Measurements from ENCODE around the gene TEX19. TPM values are rescaled to one million over a fixed set of nuclear protein-coding genes. Genes with fewer than 3 reads are reported as not detected.

Gene TEX19
- total RNA-seq, 1 donor from 2014 or later: 0.14 TPM

- intact Hi-C loops (cut with micrococcal nuclease): no loop called here
Observed at GRCh38 chr17:82406131-82406671, 47.2 kb downstream of the TEX19 start.

- intact Hi-C loops (cut with micrococcal nuclease): no loop called here
Observed at GRCh38 chr17:82407255-82407654, 48.2 kb downstream of the TEX19 start.

GRCh38 chr17:82408288-82408937, 49.4 kb downstream of the TEX19 start:
- intact Hi-C loops (cut with micrococcal nuclease): no loop called here

- intact Hi-C loops (cut with micrococcal nuclease): no loop called here
Observed at GRCh38 chr17:82408938-82409318, 49.9 kb downstream of the TEX19 start.

GRCh38 chr17:82410014-82410716, 51.1 kb downstream of the TEX19 start:
- intact Hi-C loops (cut with micrococcal nuclease): loop anchor here (10.0 kb wide), 3 partner anchors 85 to 175 kb away; no protein-coding TSS in a partner anchor

- intact Hi-C loops (cut with micrococcal nuclease): loop anchor here (10.0 kb wide), 3 partner anchors 83 to 177 kb away; no protein-coding TSS in a partner anchor
Observed at GRCh38 chr17:82411396-82412053, 52.5 kb downstream of the TEX19 start.

- intact Hi-C loops (cut with micrococcal nuclease): loop anchor here (10.0 kb wide), 3 partner anchors 83 to 177 kb away; no protein-coding TSS in a partner anchor
Observed at GRCh38 chr17:82412081-82412480, 53.0 kb downstream of the TEX19 start.

- intact Hi-C loops (cut with micrococcal nuclease): loop anchor here (10.0 kb wide), 3 partner anchors 82 to 178 kb away; no protein-coding TSS in a partner anchor
Observed at GRCh38 chr17:82412535-82413520, 53.8 kb downstream of the TEX19 start.

Other genes starting within 250 kb of the TEX19 start
- 59.0 and 60.1 TPM in 2 replicates for gene CCDC57, start 146.4 kb upstream of the TEX19 start, total RNA-seq
- 109 and 115 TPM in 2 replicates for gene SLC16A3, start 130.2 kb upstream of the TEX19 start, total RNA-seq
- gene CSNK1D, start 85.5 kb upstream of the TEX19 start, total RNA-seq: 127 and 128 TPM in 2 replicates
- gene CD7, start 41.6 kb upstream of the TEX19 start, total RNA-seq: 184 and 198 TPM in 2 replicates
- 3.4 and 4.0 TPM in 2 replicates for gene SECTM1, start 25.5 kb upstream of the TEX19 start, total RNA-seq
- gene UTS2R, start 12.5 kb downstream of the TEX19 start, total RNA-seq: 0.16 TPM in 1 of 2 replicates, not detected in the other
- gene HEXD, start 59.1 kb downstream of the TEX19 start, total RNA-seq: 47.3 and 51.1 TPM in 2 replicates
- gene OGFOD3, start 59.3 kb downstream of the TEX19 start, total RNA-seq: 25.5 and 26.6 TPM in 2 replicates
- gene CYBC1, start 91.5 kb downstream of the TEX19 start, total RNA-seq: 297 and 304 TPM in 2 replicates
- gene NARF, start 99.5 kb downstream of the TEX19 start, total RNA-seq: 109 and 110 TPM in 2 replicates
- 66.3 and 71.1 TPM in 2 replicates for gene FOXK2, start 160.5 kb downstream of the TEX19 start, total RNA-seq

All from T-helper 2 cell treated with Interferon-gamma antibody and Interleukin-4, amounts not matched to agents 100 ng/mL and 5 ng/mL, for 36 hours (primary cell).